Choroid plexus epithelial cell (primary cell): Measurements from ENCODE around the gene RMC1.

Experiments used
- DNase-seq: peaks from one replicate; pipeline ENCODE4 v3.0.0-alpha.2; 2010; ENCODE audit warnings: low read depth
- H3K4me3 ChIP-seq: 2 replicates; pipeline ENCODE4 v1.5.1; 2011; ENCODE audit warnings: low read depth, mild to moderate bottlenecking, control low read depth, low read length, moderate library complexity
- TF ChIP-seq, protein P1 (sequence below): conservative IDR thresholded peaks from 2 replicates; pipeline ENCODE4 v1.5.1; 2011; ENCODE audit warnings: low read depth, mild to moderate bottlenecking, control low read depth, inconsistent platforms, low read length, moderate library complexity

RMC1 gene

DNA sequence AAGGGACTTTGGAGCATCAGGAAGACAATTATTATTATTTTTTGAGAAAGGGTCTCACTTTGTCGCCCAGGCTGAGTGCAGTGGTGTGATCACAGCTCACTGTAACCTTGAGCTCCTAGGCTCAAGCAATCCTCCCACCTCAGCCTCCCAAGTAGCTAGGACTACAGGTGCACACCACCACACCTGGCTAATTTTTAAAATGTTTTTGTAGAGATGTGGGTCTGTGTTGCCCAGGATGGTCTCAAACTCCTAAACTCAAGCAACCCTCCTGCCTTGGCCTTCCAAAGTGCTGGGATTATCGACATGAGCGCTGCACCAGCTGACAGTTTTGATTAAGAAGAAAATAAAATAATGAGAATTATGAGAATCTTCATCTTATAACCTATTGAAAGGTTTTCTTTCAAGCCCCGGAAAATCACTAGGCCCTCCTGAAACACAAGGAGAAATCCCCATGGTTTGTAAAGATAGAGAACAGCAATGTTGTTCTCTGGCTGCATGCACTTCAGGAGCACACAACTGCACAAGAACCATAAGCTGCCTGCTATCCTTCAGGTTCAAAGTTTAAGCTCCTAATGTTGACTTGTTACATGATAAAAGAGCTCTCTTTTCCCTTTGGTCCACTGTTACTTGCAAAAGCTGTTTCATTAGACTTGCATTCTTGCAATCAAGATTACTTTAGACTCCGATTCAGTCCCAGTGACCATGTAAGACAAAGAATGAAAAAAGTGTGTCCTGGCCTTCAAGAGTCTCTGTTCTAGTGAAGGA is 66.2 kb downstream of the RMC1 start:
- H3K4me3 ChIP-seq: no peak overlapping the region
- TF ChIP-seq, protein P1, sequence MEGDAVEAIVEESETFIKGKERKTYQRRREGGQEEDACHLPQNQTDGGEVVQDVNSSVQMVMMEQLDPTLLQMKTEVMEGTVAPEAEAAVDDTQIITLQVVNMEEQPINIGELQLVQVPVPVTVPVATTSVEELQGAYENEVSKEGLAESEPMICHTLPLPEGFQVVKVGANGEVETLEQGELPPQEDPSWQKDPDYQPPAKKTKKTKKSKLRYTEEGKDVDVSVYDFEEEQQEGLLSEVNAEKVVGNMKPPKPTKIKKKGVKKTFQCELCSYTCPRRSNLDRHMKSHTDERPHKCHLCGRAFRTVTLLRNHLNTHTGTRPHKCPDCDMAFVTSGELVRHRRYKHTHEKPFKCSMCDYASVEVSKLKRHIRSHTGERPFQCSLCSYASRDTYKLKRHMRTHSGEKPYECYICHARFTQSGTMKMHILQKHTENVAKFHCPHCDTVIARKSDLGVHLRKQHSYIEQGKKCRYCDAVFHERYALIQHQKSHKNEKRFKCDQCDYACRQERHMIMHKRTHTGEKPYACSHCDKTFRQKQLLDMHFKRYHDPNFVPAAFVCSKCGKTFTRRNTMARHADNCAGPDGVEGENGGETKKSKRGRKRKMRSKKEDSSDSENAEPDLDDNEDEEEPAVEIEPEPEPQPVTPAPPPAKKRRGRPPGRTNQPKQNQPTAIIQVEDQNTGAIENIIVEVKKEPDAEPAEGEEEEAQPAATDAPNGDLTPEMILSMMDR: no peak
- DNase-seq: no peak

DNA sequence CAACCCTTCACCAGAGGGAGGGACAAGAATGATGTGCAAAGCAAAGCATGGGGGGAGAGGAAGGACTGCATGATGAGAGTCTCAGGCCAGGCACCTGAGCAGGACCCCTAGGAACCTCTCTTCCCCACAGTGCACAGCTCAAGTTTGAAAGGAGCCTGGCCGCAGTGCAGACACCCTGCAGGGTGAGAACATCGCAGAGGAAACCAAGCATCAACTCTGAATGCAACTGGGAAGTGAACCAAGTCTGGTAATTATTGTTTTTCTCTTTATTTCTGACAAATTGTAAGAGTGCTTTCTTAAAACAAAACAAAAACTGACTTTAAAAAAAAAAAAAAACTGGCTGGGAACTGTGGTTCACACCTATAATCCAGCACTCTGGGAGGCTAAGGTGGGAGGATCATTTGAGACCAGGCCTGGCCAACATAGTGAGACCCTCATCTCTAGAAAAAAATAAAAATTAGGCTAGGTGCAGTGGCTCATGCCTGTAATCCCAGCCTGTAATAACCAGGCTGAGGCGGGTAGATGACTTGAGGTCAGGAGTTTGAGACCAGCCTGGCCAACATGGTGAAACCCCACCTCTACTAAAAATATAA is 67.7 kb downstream of the RMC1 start:
- DNase-seq: peak; percentile 59
- H3K4me3 ChIP-seq: no peak overlapping the region
- TF ChIP-seq, protein P1: no peak

DNA sequence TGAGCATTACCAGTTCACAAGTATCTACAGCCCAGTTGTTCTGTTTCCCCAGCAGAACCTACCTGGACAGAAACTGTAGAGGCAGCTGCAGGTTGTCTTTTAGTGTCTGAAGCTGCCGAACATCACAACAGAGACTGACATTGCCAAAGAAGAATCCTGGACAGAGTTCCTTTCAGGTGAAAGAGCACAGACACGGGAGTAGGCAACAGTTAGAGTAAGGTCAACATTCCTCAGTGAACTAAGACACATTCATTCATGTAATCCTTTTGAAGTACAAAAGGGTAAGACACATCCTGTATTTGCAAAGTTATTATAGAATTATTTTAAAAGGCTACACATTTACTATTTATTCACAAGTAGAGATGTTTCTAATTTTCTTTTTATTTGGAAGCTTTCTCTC is 68.7 kb downstream of the RMC1 start:
- no peak overlapping the region for H3K4me3 ChIP-seq
- DNase-seq: no peak
- TF ChIP-seq, protein P1: no peak

DNA sequence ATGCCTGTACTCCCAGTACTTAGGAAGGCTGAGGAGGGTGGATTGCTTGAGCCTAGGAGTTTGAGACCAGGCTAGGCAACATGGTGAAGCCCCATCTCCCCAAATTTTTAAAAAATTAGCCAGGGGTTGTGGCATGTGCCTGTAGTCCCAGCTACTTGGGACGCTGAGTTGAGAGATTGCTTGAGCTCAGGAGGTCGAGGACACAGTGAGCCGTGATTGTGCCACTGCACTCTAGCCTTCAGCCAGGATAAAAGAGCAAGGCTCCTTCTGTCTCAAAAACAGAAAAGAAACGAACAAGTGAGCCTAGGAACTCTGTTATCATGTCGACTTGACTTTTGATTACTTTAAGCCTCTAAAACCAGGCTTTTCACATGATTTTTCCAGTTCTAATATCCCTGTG is 69.3 kb downstream of the RMC1 start:
- TF ChIP-seq, protein P1: no peak
- no peak for DNase-seq
- no peak overlapping the region for H3K4me3 ChIP-seq

DNA sequence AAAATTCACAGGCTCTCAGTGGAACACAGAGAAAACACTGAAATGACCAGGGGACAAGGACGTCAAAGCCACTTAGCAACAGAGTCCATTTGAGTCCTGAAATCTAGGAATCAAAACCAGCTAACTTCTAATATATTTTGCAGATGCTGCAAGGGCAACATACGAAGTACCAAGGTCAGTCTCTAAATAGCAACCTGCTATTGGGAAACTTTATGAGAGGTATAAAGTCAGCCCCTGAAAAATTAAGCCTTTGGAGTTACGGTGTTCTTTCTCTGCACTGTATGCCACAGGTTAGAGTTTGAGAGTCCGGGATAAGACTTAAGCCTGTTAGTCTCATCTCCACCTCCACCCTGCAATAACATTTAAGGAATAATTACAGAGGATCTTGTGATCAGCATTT is 69.7 kb downstream of the RMC1 start:
- TF ChIP-seq, protein P1: no peak
- H3K4me3 ChIP-seq: no peak overlapping the region
- DNase-seq: no peak

DNA sequence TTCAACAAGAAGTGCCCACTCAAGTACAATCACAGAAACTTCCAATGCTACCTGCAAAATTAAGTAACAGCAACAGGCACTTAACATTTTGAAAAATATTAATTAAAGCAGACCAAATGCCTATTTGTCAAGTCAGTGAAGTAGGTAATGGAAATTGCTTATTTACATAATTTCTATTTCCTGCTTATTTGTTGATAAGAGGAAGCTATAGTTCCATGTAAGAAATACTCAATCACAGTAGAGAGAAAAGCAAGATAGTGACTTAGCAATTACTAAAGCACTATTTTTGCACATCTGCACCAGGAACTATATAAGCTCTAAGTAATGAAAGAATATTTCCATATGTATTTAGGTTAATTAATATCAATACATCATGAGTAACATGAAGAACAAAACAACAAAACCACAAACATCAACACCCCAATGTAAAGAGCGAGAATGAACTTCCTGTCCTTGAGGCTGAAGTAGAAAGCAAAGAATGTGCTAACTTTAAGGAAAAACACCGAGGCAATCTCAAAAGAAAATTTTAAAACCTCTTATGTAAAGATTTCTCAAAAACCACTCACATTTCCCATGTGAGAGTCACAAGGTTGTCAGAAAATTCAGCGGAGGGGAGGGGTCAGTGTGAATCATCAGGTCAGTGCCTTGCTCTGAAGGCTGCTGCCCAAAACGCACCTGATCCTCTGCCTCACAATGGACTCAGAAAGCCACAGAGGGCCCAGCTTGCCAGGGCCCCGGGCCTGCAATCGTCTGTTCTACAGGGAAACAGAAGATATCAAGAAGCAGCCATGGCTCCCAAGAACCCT is 70.5 kb downstream of the RMC1 start:
- no peak overlapping the region for H3K4me3 ChIP-seq
- peak; percentile 92 for DNase-seq
- TF ChIP-seq, protein P1: no peak
